NCI-H748 treated with DMSO at 0.1 percent for 48 hours (cell line): ENCODE measurements around the gene OR52B6.
"Not testable (repeated sequence)": the region's sequence is repeated elsewhere in the genome, so short reads cannot be mapped to it uniquely, and the experiment has no call there.

ENCODE experiments used
- DNase-seq: peaks from one replicate; lab custom pipeline; 2025; lab: John Stamatoyannopoulos, UW

OR52B6 gene

GRCh38 chr11:5596607-5597201, 16.0 kb downstream of the OR52B6 start, which contains the start of gene TRIM6:
TRIM6 (plus strand) TSS chr11:5596637; CDS start chr11:5596898, 261 bp downstream.
- DNase-seq, result no peak

DNA sequence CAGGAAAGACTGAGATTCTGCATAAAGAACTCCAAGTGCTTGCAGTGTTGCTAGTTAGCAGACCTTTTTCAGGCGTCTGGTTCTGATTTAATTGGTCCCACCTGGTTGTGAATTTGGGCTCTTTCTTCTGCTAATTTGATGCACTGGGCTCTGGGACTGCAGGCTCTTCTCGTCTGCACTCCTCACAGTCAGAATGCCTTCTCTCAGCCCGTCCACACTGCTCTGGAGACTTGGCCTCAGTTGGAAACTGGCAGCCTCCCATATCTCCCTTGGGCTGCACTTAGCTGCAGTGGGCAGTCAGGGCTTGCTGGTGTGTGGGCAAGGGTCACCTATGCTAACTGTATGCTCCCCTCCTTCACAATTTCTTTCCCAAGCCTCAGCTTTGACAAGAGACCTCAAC, 17.3 kb downstream of the OR52B6 start:
- no peak for DNase-seq

DNA sequence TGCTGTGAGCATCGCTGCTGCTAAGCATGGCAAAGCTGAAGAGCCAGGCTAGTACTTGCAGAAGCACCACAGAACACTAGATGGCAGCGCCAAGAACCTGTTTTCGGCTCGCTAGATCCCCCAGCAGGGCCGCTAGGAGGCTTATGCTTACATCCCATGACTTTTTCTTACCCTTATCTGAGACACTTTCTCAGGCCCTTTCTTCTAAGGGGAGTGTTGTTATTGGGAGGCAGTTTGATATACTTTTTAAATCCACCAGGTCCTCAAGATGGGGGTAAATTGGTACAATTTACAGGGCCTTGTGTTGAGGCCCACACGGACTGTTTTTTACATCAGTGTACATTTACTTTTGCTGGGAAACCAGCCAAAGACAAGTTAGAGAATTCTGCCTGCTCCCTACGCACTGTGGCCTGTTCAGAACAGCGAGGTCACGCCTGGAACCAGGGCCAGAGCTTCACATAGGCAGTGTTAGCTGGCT, 19.7 kb downstream of the OR52B6 start:
- no peak for DNase-seq

GRCh38 chr11:5602791-5603190, 22.1 kb downstream of the OR52B6 start:
- not testable (repeated sequence) for DNase-seq

DNA sequence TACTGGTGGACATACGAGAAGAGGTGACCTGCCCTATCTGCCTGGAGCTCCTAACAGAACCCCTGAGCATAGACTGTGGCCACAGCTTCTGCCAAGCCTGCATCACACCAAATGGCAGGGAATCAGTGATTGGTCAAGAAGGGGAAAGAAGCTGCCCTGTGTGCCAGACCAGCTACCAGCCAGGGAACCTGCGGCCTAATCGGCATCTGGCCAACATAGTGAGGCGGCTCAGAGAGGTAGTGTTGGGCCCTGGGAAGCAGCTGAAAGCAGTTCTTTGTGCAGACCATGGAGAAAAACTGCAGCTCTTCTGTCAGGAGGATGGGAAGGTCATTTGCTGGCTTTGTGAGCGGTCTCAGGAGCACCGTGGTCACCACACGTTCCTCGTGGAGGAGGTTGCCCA, 22.6 kb downstream of the OR52B6 start:
- no peak for DNase-seq

GRCh38 chr11:5604896-5605295, 24.2 kb downstream of the OR52B6 start:
- no peak for DNase-seq

GRCh38 chr11:5605849-5606248, 25.2 kb downstream of the OR52B6 start:
- no peak for DNase-seq

- DNase-seq, result no peak
Observed at GRCh38 chr11:5608808-5609207, 28.1 kb downstream of the OR52B6 start.

- no peak for DNase-seq
Observed at GRCh38 chr11:5610446-5610845, 29.8 kb downstream of the OR52B6 start.

GRCh38 chr11:5611627-5612026, 30.9 kb downstream of the OR52B6 start:
- DNase-seq, result no peak

- no peak for DNase-seq
Observed at GRCh38 chr11:5618807-5619206, 38.1 kb downstream of the OR52B6 start.

DNA sequence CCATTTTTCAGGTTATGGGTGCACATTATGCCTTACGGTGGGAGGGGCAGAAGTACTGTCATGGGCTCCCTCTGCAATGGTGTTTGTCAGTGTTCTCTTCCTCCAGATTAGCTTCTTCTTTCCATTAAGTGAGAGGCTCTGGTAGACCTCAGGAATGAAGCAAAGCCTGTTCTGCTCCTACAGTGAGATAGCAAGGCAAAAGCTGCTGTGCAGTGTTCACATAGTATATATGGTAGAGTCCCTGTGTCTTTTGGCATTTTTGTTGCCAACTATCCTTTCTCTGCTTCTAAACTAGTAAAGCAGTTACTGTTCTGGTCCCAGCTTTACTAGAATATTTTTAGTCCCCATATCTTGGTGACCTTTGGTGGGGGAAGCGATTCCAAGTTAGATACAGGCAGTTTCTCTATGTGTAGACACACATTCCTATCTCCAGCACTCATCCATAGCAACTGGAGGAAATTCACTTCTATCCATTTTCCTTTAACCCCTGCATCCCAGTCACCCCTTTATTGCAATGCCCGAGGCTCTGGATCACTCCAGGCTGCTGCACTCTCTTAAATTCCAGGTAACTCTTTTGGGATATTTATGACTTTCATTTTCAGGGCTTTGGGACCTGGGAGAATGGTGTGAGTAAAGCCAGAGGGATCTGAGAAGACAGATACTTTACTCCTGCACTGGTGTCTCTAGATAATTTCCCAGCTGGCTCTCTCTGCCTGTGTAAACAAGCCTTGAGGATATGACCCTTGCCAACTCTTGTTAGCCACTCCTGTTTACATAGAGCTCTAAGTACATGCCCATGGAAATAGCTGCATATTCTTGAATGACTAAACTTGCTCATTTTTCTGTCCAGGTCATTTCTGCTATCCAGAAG, 40.2 kb downstream of the OR52B6 start:
- no peak for DNase-seq

DNA sequence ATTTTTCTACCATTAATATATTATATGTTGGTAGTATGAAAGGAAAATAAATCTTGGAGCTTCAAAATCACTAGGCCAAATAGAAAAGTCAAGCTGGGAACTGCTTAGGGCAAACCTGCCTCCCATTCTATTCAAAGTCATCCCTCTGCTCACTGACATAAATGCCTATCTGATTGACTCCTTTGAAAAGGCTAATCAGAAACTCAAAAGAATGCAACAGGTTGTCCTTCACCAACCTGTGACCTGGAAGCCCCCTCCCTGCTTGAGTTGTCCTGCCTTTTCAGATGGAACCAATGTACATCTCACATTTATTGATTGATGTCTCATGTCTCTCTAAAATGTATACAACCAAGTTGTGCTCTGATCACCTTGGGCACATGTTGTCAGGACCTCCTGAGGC, 40.9 kb downstream of the OR52B6 start:
- no peak for DNase-seq

- no peak for DNase-seq
Observed at GRCh38 chr11:5622802-5623201, 42.1 kb downstream of the OR52B6 start.

DNA sequence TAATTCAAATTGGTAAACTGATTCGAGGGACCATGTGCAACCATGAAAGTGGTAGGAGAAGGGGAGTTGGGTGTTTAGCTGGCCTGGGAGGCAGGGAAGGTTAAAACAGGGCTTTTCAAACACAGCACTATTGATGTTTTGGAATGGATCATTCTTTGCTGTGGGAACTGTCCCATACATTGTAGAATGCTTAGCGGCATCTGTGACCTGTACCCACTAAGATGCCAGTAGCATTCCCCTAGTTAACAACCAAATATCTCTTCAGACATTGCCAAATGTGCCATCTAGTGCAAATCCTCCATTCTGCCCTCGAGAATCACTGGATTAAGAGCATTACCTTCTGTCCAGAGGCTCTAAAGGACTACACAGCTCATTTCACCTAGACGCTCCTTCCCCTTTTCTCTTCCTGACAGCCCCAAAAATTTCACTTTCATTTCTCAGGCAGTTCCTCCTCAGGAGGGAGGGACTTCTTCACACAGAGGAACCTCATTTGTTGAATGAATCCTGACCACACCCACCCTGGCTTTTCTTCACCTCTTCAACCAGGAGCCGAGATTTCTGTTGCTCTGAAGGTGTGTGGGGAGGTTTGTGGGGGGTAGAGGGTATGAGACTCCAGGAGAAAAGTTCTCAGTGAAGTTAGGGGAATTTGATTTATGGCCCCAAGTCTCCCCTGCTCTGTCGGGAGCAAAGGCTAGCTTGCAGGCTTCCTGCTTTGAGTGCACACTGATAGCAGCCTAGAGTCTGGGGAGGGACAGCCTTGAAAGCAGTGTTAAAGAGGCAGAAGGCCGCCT, 44.0 kb downstream of the OR52B6 start, which contains the start of gene TRIM34:
Gene TRIM34 (plus strand): TSS at position 513 of the 791 bp plus-strand sequence. CDS start 7,331 bp downstream, outside the sequence.
- no peak for DNase-seq

DNA sequence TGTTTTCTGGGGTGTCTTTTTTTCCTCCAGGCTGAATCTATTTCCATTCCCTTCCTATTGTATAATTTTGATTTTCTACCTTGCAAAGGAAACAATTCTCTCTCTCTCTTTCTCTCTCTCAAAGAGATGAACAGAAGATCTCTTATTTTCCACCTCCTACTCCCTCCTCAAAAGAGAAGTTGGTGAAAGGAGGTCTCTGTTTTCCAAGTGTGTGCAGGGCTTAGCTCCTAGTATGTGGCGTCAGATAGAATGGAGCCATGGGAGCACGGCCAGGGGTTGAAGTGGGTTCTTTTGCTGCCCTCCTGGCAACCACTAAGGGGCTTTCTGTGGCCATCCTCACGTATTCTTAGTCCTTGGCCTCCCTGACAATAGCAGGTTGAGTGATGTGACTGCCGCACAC, 44.6 kb downstream of the OR52B6 start:
- no peak for DNase-seq

DNA sequence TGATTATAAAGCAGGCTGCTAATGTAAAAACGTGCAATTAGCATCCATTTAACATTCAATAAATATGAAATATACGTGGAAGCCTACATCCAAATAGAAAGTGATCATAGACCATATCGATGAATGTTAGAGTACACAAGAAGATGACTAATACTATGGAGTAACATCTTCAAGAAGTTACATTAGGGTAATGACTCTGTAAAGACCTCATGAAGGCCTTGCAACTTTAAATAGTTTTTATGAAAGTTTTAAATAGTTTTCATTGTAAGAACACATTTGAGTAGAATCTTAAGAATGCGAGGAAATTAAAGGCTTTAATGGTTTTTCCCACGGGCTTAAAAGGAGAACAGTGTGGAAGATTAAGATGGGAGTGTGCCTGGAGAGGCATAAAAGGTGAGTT, 45.5 kb downstream of the OR52B6 start:
- DNase-seq, result no peak

DNA sequence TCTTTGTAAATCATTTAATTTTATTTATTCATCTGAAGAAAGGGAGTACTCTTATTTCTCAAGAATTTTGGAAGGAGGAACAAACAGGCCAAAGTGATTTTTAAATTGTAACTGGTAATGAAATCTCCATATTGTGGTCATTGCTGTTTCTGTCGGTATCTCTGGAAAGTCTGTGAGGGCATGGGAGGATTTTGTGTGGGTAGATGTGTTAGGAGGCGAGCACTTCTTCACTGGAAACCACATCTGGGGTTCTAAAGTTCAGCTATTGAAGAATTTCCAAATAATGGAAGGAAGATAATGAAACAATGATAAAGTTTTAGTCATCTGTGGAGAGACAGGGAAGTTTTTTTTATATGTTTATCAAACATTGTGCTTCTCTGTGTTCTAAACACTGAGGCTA, 50.7 kb downstream of the OR52B6 start:
- no peak for DNase-seq
